WTC11 (cell line): ENCODE measurements around the gene ALOX12B. TPM values are rescaled to one million over a fixed set of nuclear protein-coding genes. Genes with fewer than 3 reads are reported as not detected.
"Not testable (repeated sequence)": the region's sequence is repeated elsewhere in the genome, so short reads cannot be mapped to it uniquely, and the experiment has no call there.

Source experiments
- ATAC-seq: fragments of 200-7000 bp; cut with Tn5 transposase; 2 replicates; pipeline ENCODE4 v1.10.0; 2021; ENCODE audit warnings: mild to moderate bottlenecking, moderate library complexity
- CTCF ChIA-PET: fragments of 300-600 bp; sonication (Branson Sonifier 250); formaldehyde crosslinking; loops from one replicate; lab custom pipeline; 2021; ENCODE audit warnings: antibody characterized with exemption; lab: Charles Lee
- POLR2A ChIA-PET: fragments of 350-600 bp; sonication (Branson Sonifier 250); formaldehyde crosslinking; loops from one replicate; lab custom pipeline; 2021; ENCODE audit warnings: antibody characterized with exemption; lab: Charles Lee
- DNase-seq: peaks from one replicate; pipeline ENCODE4 v3.0.0; 2021; ENCODE audit warnings: low spot score
- H3K27ac Mint-ChIP-seq: 2 replicates; pipeline ENCODE4 v1.8.0; 2021; ENCODE audit warnings: mixed read lengths
- H3K27me3 Mint-ChIP-seq: 2 replicates; pipeline ENCODE4 v1.8.0; 2021; ENCODE audit warnings: low read depth, mild to moderate bottlenecking, moderate library complexity, mixed read lengths
- H3K36me3 Mint-ChIP-seq: 2 replicates; pipeline ENCODE4 v1.8.0; 2021; ENCODE audit warnings: mixed read lengths
- H3K4me1 Mint-ChIP-seq: 2 replicates; pipeline ENCODE4 v1.8.0; 2022; ENCODE audit warnings: mixed read lengths
- H3K4me3 Mint-ChIP-seq: 2 replicates; pipeline ENCODE4 v1.8.0; 2021; ENCODE audit warnings: mild to moderate bottlenecking, moderate library complexity, mixed read lengths
- H3K9me3 Mint-ChIP-seq: 2 replicates; pipeline ENCODE4 v1.8.0; 2021; ENCODE audit warnings: mixed read lengths
- ARID4B ChIP-seq: sonication (generic); formaldehyde crosslinking; IDR thresholded peaks from 2 replicates; pipeline ENCODE4 v1.8.0; 2023; ENCODE audit warnings: missing genetic modification reagents, mild to moderate bottlenecking, borderline replicate concordance
- CBFB ChIP-seq: sonication (generic); formaldehyde crosslinking; IDR thresholded peaks from 2 replicates; pipeline ENCODE4 v1.8.1; 2022; ENCODE audit warnings: mild to moderate bottlenecking, low read depth, missing genetic modification reagents
- E2F5 ChIP-seq: sonication (generic); formaldehyde crosslinking; IDR thresholded peaks from 2 replicates; pipeline ENCODE4 v1.8.1; 2022; ENCODE audit warnings: mild to moderate bottlenecking, moderate library complexity, missing genetic modification reagents
- ERG ChIP-seq: fragments of 250-450 bp; sonication (Bioruptor Pico); IDR thresholded peaks from 2 replicates; pipeline ENCODE4 v1.8.0; 2021; ENCODE audit warnings: mild to moderate bottlenecking
- FOXP4 ChIP-seq: sonication (generic); formaldehyde crosslinking; IDR thresholded peaks from 2 replicates; pipeline ENCODE4 v1.8.0; 2022; ENCODE audit warnings: mild to moderate bottlenecking, missing genetic modification reagents
- GTF2I ChIP-seq: fragments of 250-450 bp; sonication (Bioruptor Pico); conservative IDR thresholded peaks from 2 replicates; pipeline ENCODE4 v1.4.0; 2021; ENCODE audit warnings: mild to moderate bottlenecking
- HMGA2 ChIP-seq: fragments of 250-450 bp; sonication (Bioruptor Pico); IDR thresholded peaks from 2 replicates; pipeline ENCODE4 v1.4.0; 2021; ENCODE audit warnings: mild to moderate bottlenecking, moderate library complexity
- IRF1 ChIP-seq: sonication (generic); formaldehyde crosslinking; IDR thresholded peaks from 2 replicates; pipeline ENCODE4 v1.8.0; 2023; ENCODE audit warnings: missing genetic modification reagents
- MYBL2 ChIP-seq: sonication (generic); formaldehyde crosslinking; IDR thresholded peaks from 2 replicates; pipeline ENCODE4 v1.8.1; 2023; ENCODE audit warnings: mild to moderate bottlenecking, moderate library complexity, missing genetic modification reagents
- PREB ChIP-seq: sonication (generic); formaldehyde crosslinking; IDR thresholded peaks from 2 replicates; pipeline ENCODE4 v1.8.1; 2022; ENCODE audit warnings: mild to moderate bottlenecking, missing genetic modification reagents, moderate library complexity, borderline replicate concordance
- SMAD3 ChIP-seq: sonication (generic); formaldehyde crosslinking; IDR thresholded peaks from 2 replicates; pipeline ENCODE4 v1.8.0; 2022; ENCODE audit warnings: missing genetic modification reagents, mild to moderate bottlenecking, borderline replicate concordance
- SMAD4 ChIP-seq: sonication (generic); formaldehyde crosslinking; IDR thresholded peaks from 2 replicates; pipeline ENCODE4 v1.8.0; 2022; ENCODE audit warnings: mild to moderate bottlenecking, missing genetic modification reagents
- TCF7 ChIP-seq: sonication (generic); formaldehyde crosslinking; IDR thresholded peaks from 2 replicates; pipeline ENCODE4 v1.8.0; 2022; ENCODE audit warnings: mild to moderate bottlenecking, low read depth, missing genetic modification reagents, moderate library complexity
- TP53 ChIP-seq: sonication (generic); formaldehyde crosslinking; IDR thresholded peaks from 2 replicates; pipeline ENCODE4 v1.8.1; 2023; ENCODE audit warnings: mild to moderate bottlenecking, missing genetic modification reagents
- ZNF232 ChIP-seq: sonication (generic); formaldehyde crosslinking; IDR thresholded peaks from 2 replicates; pipeline ENCODE4 v1.8.0; 2022; ENCODE audit warnings: mild to moderate bottlenecking, missing genetic modification reagents
- ZNF416 ChIP-seq: fragments of 250-450 bp; sonication (Bioruptor Pico); IDR thresholded peaks from 2 replicates; pipeline ENCODE4 v1.9.0; 2021; ENCODE audit warnings: mild to moderate bottlenecking, inconsistent platforms
- total RNA-seq: library from RNA; stranded (reverse); gene quantifications from 3 replicates; pipeline ENCODE4 v1.2.3, GENCODE V29; 2021

ALOX12B gene
- total RNA-seq, 1 experiment from 2014 or later, result 0.72 TPM

DNA sequence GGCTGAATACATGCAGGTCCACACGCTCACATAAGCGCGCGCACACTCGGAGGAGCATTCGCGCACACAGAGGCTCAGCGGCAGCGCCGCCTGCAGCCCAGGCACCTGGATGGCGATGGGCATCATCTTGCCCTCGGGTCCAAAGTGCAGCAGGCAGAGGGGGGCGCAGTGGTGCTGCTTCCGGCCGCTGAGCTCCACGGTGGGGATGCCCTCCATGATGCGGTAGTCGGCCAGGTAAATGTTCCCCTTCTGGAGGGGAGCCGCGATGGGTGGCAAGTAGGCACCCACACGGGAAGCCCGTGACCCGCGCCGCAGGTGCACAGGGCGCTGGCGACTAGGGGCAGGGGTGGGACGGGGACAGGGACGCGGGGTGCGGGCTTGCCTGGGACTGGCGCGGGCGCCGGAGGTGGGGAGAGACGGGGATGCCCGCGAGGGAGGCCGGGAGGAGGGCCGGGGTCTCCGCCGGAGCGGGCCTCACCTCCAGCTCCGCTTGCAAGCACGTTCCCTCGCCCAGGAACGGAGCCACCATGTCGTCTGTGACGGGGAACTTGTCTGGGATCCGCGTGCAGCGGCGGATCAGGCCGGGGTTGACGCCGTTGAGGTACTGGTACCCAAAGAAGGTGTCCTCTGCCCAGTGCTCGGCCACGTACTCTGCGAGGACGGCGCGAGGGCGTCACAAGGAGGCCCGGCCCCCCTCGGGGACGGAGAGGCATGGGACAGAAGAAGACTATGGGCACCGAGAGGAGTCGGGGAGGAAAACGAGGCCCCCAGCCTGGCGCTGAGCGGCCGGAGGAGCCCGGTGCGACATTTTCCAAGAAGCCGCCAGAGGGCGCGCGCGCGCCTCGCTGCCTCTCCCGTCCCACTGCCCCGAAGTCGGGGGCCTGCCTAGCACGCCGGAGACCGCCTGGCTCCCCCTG is 8.0 kb downstream of the ALOX12B start (continued):
- no peak for TF ChIP-seq PREB
- peak; percentile 21; the same call in 1 of the 2 replicates for TF ChIP-seq E2F5 (CRISPR knock-in tag)
- TF ChIP-seq TCF7, result 0 out of 2 replicates have a peak, but pooled peaks have one; percentile 74
- peak; percentile 21; the same call in 1 of the 2 replicates for TF ChIP-seq ZNF232 (CRISPR knock-in tag)
- TF ChIP-seq FOXP4 (CRISPR knock-in tag), result 0 out of 2 replicates have a peak, but pooled peaks have one; percentile 31
- peak; percentile 52; the same call in 1 of the 2 replicates for TF ChIP-seq CBFB (CRISPR knock-in tag)
- no peak for TF ChIP-seq ERG (CRISPR knock-in tag)

GRCh38 chr17:8077939-8078338 is 9.6 kb downstream of the ALOX12B start:
- CTCF ChIA-PET, result interaction anchor here (3.3 to 13.0 kb wide), 3 partner anchors 14 to 32 kb away, joined by 62 to 380 read pairs (median 134); no protein-coding TSS in a partner anchor
- H3K36me3 Mint-ChIP-seq, POLR2A ChIA-PET, H3K27ac Mint-ChIP-seq, ATAC-seq, DNase-seq, H3K4me3 Mint-ChIP-seq, H3K9me3 Mint-ChIP-seq: not testable (repeated sequence)
- H3K4me1 Mint-ChIP-seq, result peaks cover 25% of the 10 kb centered on the region
- TF ChIP-seq HMGA2 (CRISPR knock-in tag), result peak; percentile 51; the same call in 1 of the 2 replicates
- H3K27me3 Mint-ChIP-seq, result peaks cover 86% of the 10 kb centered on the region

DNA sequence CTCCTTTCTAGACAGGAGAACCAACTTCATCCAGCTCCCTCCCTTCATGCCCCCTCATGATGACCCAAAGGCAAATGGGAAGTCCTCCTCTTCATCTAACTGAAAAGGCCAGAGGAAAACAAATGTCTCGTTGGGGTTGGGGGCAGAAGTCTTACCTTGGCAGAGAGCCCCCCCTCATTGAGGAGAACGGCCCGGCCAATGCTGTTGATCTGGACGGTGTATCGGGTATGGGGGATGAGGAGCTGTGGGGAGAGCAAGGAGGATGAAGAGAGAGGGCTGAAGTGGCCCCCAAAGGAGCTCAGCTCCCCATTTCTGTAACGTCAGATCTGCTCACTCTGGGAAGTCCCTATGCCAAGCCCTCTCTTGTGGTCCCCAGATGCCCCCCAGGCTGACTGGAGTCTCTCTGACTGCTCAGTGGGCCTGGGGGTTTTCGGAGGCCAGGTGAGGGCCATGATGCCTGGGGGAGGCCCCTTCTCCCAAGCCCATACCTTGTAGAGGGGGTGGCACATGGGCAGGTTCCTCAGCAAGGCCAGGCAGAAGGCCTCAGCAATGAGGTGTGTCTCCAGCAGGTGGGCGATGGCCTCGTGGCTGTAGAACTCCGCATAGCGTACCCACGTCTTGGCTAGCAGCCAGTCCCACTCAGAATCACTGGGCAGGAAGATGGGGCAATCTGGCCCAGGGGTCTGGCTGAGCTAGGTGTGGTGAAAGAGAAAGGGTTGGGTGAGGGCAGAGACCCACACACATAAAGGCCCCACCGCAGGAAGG is 10.8 kb downstream of the ALOX12B start:
- ChIA-PET CTCF (interaction anchor here (0.6 to 13.0 kb wide), 6 partner anchors 16 to 87 kb away, joined by 3 to 380 read pairs (median 48); partner anchors contain the start of gene ALOXE3), POLR2A (no interaction called here)
- Mint-ChIP-seq H3K4me3 (no peak overlapping the region), H3K9me3 (no peaks in the 10 kb centered on the region), H3K4me1 (peaks cover 33% of the 10 kb centered on the region), H3K27ac (no peak overlapping the region), H3K36me3 (no peaks in the 10 kb centered on the region), H3K27me3 (peaks cover 88% of the 10 kb centered on the region)
- no peak for TF ChIP-seq GTF2I (CRISPR knock-in tag)
- no peak for TF ChIP-seq TP53 (CRISPR knock-in tag)
- no peak for TF ChIP-seq SMAD3 (CRISPR knock-in tag)
- TF ChIP-seq IRF1, result no peak
- TF ChIP-seq ARID4B (CRISPR knock-in tag), result no peak
- TF ChIP-seq SMAD4 (CRISPR knock-in tag), result no peak
- TF ChIP-seq MYBL2, result no peak
- TF ChIP-seq ZNF416 (CRISPR knock-in tag), result no peak
- DNase-seq, result no peak
- no peak for ATAC-seq
